Measurements from ENCODE around the gene P2RY14.
A peak's percentile ranks its signal among the peaks of the same experiment; 100 is the strongest.

Gene P2RY14

GRCh38 chr3:151178208-151178845 lies 100.0 kb downstream of the P2RY14 start:
- no peak for DNase-seq (ENCODE audit: low spot score)

GRCh38 chr3:151175952-151176351 lies 102.4 kb downstream of the P2RY14 start:
- DNase-seq (ENCODE audit: low spot score): no peak

GRCh38 chr3:151174351-151174750 lies 104.0 kb downstream of the P2RY14 start:
- no peak for DNase-seq (ENCODE audit: low spot score)

GRCh38 chr3:151171145-151171757 lies 107.1 kb downstream of the P2RY14 start:
- peak; percentile 39 for DNase-seq (ENCODE audit: low spot score)

- DNase-seq (ENCODE audit: low spot score): peak; percentile 76
Observed at GRCh38 chr3:151169948-151170679, 108.2 kb downstream of the P2RY14 start.

- peak; percentile 43 for DNase-seq (ENCODE audit: low spot score)
Observed at GRCh38 chr3:151169262-151169947, 108.9 kb downstream of the P2RY14 start.

- peak; percentile 62 for DNase-seq (ENCODE audit: low spot score)
Observed at GRCh38 chr3:151168269-151169094, 109.9 kb downstream of the P2RY14 start.

- no peak for DNase-seq (ENCODE audit: low spot score)
Observed at GRCh38 chr3:151166161-151166560, 112.2 kb downstream of the P2RY14 start.

GRCh38 chr3:151165226-151165625 lies 113.1 kb downstream of the P2RY14 start:
- no peak for DNase-seq (ENCODE audit: low spot score)
